ENCODE data around the gene NCOR2.

Gene NCOR2

DNA sequence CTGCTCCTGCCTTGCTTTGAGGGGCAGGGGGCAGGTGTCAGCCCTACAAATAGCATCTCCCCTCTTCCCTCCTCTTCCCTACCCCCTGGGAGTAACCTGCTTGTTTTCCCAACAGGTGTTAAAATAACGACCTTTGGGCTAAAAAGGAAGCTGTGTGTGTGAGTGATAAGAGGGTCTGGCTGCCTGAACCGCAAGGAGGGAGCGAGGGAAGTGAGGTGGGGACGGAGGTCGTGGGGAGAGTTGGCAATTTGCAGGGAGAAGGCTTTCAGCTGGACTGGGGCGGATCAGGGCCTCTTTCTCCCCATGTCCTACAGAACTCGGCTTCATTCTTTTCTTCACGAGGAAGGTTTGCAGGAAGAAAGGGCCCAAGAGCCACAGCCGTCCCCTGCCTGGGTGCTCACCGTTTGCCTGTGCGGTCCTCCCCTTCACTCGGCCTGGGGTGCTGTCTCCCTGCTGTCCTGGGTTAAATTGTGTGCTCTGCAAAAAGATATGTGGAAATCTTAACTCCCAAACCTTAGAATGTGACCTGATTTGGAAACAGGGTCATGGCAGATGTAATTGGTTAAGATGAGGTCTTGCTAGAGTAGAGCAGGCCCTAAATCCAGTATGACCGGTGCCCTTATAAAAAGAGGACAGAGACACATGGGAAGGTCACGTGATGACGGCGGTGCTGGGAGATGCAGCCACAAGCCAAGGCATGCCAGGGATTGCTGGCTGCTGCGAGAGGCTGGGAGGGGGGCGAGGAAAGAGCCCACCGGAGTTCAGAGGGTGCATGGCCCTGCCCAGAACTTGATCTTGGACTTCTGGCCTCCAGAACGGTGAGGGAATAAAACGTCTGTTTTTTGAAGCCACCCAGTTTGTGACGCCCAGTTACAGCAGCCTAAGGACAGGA is 38.7 kb upstream of the NCOR2 start:
- Mint-ChIP-seq H3K4me3 (no peak overlapping the region), H3K27me3 (ENCODE audit: low read depth) (peaks cover 12% of the 10 kb centered on the region), H3K9me3 (no peaks in the 10 kb centered on the region), H3K27ac (no peak overlapping the region), H3K36me3 (ENCODE audit: low read depth) (no peaks in the 10 kb centered on the region), H3K4me1 (ENCODE audit: low read depth) (peaks cover 14% of the 10 kb centered on the region)

DNA sequence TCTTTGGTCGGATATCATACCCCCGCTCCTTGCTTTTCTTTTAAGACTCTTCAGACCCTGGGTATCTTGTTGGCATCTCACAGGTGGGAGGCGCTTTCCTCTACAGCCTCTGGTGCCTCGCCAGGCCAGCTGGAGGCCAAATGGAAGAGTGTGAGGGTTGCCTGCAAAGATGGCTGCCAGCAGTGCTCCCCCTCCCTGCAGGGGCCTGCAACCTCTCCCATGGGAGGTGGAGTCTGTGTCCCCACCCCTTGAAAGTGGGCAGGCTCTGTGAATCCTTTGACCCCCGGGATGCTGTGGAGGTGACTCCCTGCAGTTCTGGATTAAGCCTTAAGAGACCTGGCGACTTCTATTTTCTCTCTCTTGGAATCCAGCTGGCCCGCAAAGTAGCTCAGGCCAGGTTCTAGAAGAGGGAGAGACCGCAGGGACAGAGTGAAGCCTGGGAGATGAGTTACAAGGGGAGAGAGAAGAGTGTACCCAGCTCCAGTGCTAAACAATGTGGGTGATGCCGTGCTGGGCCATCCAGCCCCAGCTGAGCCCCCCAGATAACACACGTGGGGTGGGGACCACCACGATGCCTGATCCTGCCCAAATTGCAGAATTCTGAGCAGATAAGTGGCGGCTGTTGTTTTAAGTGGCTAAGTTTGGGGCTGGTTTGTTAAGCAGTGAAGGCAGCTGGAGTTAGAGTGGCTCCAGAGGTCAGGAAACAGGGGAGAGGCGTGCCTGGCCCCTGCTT is 37.9 kb upstream of the NCOR2 start:
- no peak overlapping the region for H3K4me3 Mint-ChIP-seq
- no peaks in the 10 kb centered on the region for H3K9me3 Mint-ChIP-seq
- peaks cover 12% of the 10 kb centered on the region for H3K27me3 Mint-ChIP-seq (ENCODE audit: low read depth)
- no peak overlapping the region for H3K27ac Mint-ChIP-seq
- H3K36me3 Mint-ChIP-seq (ENCODE audit: low read depth), result no peaks in the 10 kb centered on the region
- H3K4me1 Mint-ChIP-seq (ENCODE audit: low read depth), result peaks cover 14% of the 10 kb centered on the region

DNA sequence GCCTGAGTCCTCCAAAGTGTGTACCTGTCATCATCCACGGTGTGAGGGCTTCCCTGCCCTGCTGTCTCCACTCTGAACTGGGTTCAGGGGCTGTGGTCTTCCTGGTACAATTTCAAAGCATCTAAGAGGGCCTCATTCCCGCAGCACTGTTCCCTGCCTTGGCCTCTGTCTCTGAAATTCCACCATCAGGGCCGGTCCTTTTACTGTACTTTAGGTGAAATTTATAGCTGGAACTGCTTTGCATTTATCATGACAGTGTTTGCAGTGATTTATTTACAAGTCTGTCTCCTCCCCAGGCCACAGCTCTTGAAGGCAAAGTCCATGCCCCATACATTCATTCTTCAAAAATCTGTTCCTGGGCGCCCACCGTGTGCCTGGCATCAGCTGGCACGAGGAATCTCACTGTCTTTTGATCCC is 36.9 kb upstream of the NCOR2 start:
- Mint-ChIP-seq H3K4me3 (no peak overlapping the region), H3K9me3 (peaks cover 4% of the 10 kb centered on the region), H3K27ac (no peak overlapping the region), H3K27me3 (ENCODE audit: low read depth) (peaks cover 15% of the 10 kb centered on the region), H3K4me1 (ENCODE audit: low read depth) (peaks cover 8% of the 10 kb centered on the region), H3K36me3 (ENCODE audit: low read depth) (no peaks in the 10 kb centered on the region)

DNA sequence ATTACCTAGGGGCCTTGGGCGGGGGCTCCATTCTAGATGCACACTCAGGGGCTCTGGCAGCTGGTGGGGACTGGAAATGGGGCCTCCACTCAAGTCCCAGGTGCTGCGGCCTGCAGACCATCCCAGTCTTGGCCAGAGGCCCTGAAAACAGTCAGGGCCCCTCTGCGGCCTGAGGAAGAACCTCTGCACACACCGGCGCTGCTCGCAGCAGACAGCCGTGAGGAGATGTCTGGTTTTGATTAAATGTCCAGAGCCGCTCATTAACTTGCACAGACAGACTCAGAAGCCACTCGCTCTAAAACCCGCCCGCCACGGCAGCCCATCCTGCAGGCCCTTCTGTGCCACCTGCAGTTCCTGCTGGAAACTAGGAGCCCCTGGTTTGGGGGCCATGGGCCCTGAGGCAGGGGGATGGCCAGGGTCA is 36.4 kb upstream of the NCOR2 start:
- peaks cover 14% of the 10 kb centered on the region for H3K27me3 Mint-ChIP-seq (ENCODE audit: low read depth)
- H3K36me3 Mint-ChIP-seq (ENCODE audit: low read depth), result no peaks in the 10 kb centered on the region
- no peak overlapping the region for H3K27ac Mint-ChIP-seq
- H3K9me3 Mint-ChIP-seq, result peaks cover 4% of the 10 kb centered on the region
- H3K4me3 Mint-ChIP-seq, result no peak overlapping the region
- H3K4me1 Mint-ChIP-seq (ENCODE audit: low read depth), result peaks cover 4% of the 10 kb centered on the region

DNA sequence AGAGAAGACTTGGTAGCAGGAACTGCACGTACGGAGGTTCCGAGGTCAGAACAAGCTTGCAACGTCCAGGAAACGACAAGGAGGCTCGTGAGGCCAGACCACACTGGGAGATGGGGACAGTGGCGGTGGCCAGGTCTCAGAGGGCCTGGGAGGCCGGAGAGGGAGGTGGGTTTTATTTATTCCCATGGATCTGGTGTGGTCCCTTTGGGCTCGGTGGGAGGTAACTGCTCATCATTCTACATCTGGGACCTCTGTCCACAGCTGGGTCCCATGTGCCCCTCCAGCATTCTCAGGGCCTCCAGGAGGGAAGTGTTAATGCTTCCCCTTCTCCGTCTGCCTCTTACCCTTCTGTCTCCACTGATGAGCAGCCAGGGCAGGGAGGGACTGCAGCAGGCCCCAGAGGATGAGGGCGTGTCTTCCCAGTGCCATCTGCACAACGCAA is 35.7 kb upstream of the NCOR2 start:
- H3K27ac Mint-ChIP-seq, result no peak overlapping the region
- H3K9me3 Mint-ChIP-seq, result peaks cover 4% of the 10 kb centered on the region
- no peaks in the 10 kb centered on the region for H3K4me1 Mint-ChIP-seq (ENCODE audit: low read depth)
- H3K4me3 Mint-ChIP-seq, result no peak overlapping the region
- H3K36me3 Mint-ChIP-seq (ENCODE audit: low read depth), result no peaks in the 10 kb centered on the region
- H3K27me3 Mint-ChIP-seq (ENCODE audit: low read depth), result peaks cover 13% of the 10 kb centered on the region

DNA sequence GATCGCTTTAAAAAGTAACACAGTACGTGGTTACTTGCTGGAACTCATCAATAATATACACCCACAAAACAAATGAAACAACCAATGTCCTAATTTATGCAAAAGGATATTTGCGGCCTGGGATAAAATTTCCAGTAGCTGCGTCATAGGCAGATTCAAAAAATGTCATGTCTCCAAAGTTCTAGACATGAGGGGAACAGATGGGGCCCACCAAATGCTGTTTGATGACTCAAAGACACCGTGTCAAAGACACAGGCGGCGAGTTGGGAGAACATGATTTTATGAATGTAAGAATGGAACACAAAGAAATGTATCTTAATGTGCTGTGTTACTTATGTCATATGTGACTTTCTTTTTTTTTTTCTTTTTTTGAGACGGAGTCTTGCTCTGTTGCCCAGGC is 34.3 kb upstream of the NCOR2 start:
- no peaks in the 10 kb centered on the region for H3K36me3 Mint-ChIP-seq (ENCODE audit: low read depth)
- H3K27ac Mint-ChIP-seq, result no peak overlapping the region
- H3K4me3 Mint-ChIP-seq, result no peak overlapping the region
- H3K4me1 Mint-ChIP-seq (ENCODE audit: low read depth), result no peaks in the 10 kb centered on the region
- peaks cover 4% of the 10 kb centered on the region for H3K9me3 Mint-ChIP-seq
- peaks cover 8% of the 10 kb centered on the region for H3K27me3 Mint-ChIP-seq (ENCODE audit: low read depth)

DNA sequence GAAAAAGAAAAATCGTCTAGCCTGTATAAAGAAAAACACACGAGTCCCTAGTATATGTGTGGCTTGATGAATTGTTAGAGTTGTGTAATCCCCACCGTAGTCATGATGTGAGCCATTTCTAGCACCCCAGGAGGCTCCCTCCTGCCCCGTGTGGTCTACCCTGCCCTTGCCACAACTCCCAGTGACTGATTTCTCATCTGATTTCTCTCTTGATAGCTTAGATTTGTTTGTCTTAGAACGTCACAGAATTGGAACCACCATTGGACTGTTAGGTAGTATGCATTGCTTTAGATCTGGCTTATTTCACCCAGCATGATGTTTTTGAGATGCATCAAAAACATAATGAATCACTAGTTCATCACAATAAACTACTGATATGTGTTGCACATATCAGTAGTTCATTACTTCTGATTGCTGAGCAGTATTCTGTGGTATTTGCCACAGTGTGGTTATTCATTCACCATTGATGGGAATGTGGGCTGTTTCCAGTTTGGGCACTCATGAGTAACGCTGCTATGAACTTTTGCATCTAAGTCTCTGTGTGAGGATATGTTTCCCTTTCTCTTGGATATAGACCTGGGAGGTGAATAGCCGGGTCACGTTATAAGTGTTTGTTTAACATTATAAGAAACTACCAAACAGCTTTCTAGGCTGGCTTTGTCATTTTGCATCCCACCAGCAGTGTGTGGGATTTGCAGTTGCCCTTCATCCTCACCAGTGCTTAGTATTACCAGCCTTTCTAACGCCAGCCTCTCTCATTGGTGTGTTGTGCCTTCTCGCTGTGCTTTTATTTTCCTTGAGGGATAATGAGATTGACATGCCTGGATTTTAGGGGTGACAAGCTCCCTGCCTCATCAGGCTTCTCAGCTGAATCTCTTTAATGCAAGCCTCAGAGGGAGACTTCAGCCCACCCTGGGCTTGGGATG is 31.9 kb upstream of the NCOR2 start:
- peaks cover 4% of the 10 kb centered on the region for H3K9me3 Mint-ChIP-seq
- no peak overlapping the region for H3K4me3 Mint-ChIP-seq
- no peak overlapping the region for H3K27ac Mint-ChIP-seq
- no peaks in the 10 kb centered on the region for H3K4me1 Mint-ChIP-seq (ENCODE audit: low read depth)
- no peaks in the 10 kb centered on the region for H3K36me3 Mint-ChIP-seq (ENCODE audit: low read depth)
- H3K27me3 Mint-ChIP-seq (ENCODE audit: low read depth), result peaks cover 14% of the 10 kb centered on the region

DNA sequence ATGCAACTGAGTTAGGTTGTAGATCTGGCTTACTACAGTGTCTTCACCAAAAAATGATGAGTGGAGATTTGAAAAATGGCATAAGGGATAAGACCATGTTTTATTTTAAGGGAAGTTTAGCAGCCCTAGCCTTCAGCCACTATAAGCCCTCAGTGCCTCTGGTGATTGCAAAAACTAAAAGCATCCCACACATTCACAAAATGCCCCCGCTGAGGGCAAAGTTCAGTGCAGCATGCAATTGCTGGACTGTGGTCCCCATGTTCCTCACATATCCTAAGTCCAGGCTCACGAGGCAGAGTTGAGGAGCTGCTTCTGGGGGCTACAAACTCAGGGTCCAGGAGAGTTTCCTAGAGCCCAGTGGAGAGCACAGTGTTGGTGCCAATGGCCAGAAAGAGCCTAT is 29.6 kb upstream of the NCOR2 start:
- Mint-ChIP-seq H3K27ac (no peak overlapping the region), H3K27me3 (ENCODE audit: low read depth) (peaks cover 14% of the 10 kb centered on the region), H3K4me3 (no peak overlapping the region)

DNA sequence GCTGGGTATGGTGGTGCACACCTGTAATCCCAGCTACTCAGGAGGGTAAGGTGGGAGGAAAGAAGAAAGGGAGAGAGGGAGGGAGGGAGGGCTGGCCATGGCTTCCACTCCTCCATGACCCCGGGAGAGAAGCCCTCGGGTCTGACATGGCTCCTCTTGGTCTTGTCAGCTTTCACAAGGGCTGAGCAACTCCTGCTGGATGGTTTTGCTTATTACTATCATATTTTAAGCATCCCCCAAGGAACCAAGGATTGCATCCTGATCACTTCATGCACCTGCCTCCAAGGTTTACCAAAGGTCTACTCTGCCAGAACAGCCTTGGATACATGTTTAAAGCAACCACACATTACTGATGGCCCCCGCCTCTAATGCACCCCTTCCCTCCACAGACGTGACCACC is 28.0 kb upstream of the NCOR2 start:
- Mint-ChIP-seq H3K27me3 (ENCODE audit: low read depth) (peaks cover 14% of the 10 kb centered on the region), H3K27ac (no peak overlapping the region), H3K36me3 (ENCODE audit: low read depth) (no peaks in the 10 kb centered on the region), H3K4me1 (ENCODE audit: low read depth) (no peaks in the 10 kb centered on the region), H3K4me3 (no peak overlapping the region), H3K9me3 (peaks cover 10% of the 10 kb centered on the region)

More for the DNA sequence above, 29.6 kb upstream of the NCOR2 start:
- H3K36me3 Mint-ChIP-seq (ENCODE audit: low read depth), result no peaks in the 10 kb centered on the region
- H3K4me1 Mint-ChIP-seq (ENCODE audit: low read depth), result no peaks in the 10 kb centered on the region
- H3K9me3 Mint-ChIP-seq, result peaks cover 4% of the 10 kb centered on the region

DNA sequence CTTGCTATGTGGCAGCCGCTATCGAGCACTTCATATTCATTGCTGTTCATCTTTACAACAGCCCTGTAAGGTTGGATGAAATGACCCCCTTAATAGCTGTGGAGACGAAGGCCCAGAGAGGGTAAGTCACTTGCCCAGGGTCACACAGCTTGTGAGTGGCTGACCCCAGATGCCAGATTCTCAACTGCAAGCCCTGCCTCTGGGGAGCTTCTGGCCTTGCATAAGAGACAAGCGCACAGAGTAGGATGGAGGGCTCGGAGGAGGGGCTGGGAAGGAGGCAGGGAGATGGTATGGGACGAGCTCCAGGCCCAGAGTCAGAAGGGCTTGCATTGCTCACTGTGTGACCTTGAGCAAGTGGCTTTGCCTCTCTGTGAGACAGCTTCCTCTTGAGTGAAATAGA is 27.4 kb upstream of the NCOR2 start:
- Mint-ChIP-seq H3K9me3 (peaks cover 10% of the 10 kb centered on the region), H3K27ac (no peak overlapping the region), H3K27me3 (ENCODE audit: low read depth) (peaks cover 13% of the 10 kb centered on the region), H3K4me3 (no peak overlapping the region), H3K36me3 (ENCODE audit: low read depth) (no peaks in the 10 kb centered on the region), H3K4me1 (ENCODE audit: low read depth) (no peaks in the 10 kb centered on the region)

DNA sequence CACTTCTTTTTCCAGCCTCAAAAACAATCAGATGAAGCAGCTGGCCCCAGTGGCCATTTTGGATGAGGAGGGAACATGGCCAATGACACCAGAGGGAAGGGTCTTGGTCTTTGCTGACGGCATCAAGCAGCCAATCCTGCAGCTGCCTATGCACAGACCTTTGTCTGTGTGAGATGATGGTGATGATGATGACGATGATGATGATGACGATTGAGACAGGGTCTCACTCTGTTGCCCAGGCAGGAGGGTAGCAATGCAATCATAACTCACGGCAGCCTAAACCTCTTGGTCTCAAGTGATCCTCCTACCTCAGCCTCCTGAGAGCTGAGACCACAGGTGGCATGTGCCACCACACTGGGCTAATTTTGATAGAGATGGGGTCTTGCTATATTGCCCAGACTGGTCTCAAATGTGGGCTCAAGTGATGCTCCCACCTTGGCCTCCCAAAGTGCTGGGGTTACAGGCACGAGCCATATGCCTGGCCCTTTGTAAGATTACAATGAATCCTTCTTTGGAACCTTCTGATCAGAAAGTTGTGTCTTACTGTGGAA is 26.5 kb upstream of the NCOR2 start:
- no peak overlapping the region for H3K27ac Mint-ChIP-seq
- H3K9me3 Mint-ChIP-seq, result peaks cover 6% of the 10 kb centered on the region
- H3K4me3 Mint-ChIP-seq, result no peak overlapping the region
- peaks cover 16% of the 10 kb centered on the region for H3K27me3 Mint-ChIP-seq (ENCODE audit: low read depth)
- no peaks in the 10 kb centered on the region for H3K36me3 Mint-ChIP-seq (ENCODE audit: low read depth)
- peaks cover 6% of the 10 kb centered on the region for H3K4me1 Mint-ChIP-seq (ENCODE audit: low read depth)

DNA sequence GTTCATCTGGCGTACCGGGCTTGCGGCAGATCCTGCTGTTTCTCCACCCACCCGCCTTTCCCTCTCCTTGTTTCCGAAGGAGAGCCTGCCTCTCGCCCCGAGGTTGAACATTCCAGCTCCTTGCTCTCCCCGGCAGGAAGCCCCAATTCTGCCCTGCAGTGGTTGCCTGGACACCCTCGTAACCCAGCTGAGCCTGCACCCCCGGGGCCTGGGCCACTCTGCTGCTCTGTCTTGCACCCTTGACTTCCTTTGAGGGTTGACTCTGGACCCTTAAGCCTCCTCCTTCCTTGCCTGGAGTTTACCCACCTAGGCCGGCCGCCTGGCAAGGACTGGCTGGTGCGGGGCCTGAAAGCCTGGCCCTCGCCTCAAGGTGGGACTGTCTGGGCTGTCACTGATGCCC is 25.8 kb upstream of the NCOR2 start:
- H3K36me3 Mint-ChIP-seq (ENCODE audit: low read depth), result no peaks in the 10 kb centered on the region
- H3K27ac Mint-ChIP-seq, result no peak overlapping the region
- no peak overlapping the region for H3K4me3 Mint-ChIP-seq
- peaks cover 16% of the 10 kb centered on the region for H3K27me3 Mint-ChIP-seq (ENCODE audit: low read depth)
- H3K4me1 Mint-ChIP-seq (ENCODE audit: low read depth), result peaks cover 10% of the 10 kb centered on the region
- H3K9me3 Mint-ChIP-seq, result peaks cover 6% of the 10 kb centered on the region

DNA sequence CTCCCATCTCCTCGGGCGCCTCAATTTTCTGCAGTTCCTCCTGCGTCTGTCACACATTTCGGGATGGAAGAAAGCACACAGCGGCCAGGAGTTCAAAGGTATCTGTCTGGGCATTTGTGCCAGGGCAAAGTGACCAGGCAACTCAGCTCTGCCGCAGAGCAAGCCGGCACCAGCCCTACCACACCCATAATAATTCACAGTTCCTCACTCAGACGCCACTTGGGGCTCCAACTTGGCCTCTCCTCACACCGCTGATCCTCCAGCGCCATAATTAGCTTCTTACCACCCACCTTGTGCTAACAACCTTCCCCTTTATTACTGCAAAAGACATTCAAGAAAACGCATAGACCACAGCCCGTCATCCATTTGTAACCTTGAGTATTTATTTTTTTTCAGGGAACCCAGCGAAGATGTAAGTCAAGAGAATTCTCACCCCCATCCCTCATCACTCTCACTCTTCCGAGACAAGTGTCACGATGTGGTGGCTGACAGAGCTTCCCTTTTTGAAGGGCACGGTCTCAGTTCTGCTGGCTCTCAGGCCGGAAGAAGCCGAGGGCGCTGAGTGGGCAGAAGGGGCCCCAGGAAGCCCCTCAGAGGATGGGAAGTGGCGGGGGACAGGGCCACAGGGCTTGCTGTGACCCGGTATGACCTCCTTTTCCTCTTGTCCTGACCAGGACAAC is 25.2 kb upstream of the NCOR2 start:
- H3K9me3 Mint-ChIP-seq, result peaks cover 6% of the 10 kb centered on the region
- no peaks in the 10 kb centered on the region for H3K36me3 Mint-ChIP-seq (ENCODE audit: low read depth)

More for the DNA sequence above, 25.2 kb upstream of the NCOR2 start:
- Mint-ChIP-seq H3K27ac (no peak overlapping the region), H3K27me3 (ENCODE audit: low read depth) (peaks cover 22% of the 10 kb centered on the region), H3K4me1 (ENCODE audit: low read depth) (peaks cover 10% of the 10 kb centered on the region), H3K4me3 (no peak overlapping the region)

Data from T-helper 1 cell treated with Interleukin-12 subunit alpha and Interleukin-12 subunit beta and Interleukin-4 antibody, amounts not matched to agents 30 μg/mL and 1 μg/mL, for 36 hours (primary cell).